ENCODE measurements around the gene DAB1.

The DAB1 gene

GRCh38 chr1:57249511-57249910, 174.3 kb downstream of the DAB1 start:
- Histone ChIP-seq H3K27ac (ENCODE audit: extremely low read depth, low read depth, low read length) (no peak overlapping the region), H3K4me1 (ENCODE audit: control insufficient read depth, insufficient read depth, low read length) (no peaks in the 10 kb centered on the region), H3K9me3 (ENCODE audit: control insufficient read depth, insufficient read depth, low read depth, low read length) (no peaks in the 10 kb centered on the region), H3K4me3 (ENCODE audit: low read depth, low read length) (no peak overlapping the region), H3K36me3 (ENCODE audit: control insufficient read depth in 2 of 2, insufficient read depth in 1 of 2, low read length in 2 of 2) (no peaks in the 10 kb centered on the region)
- POLR2A ChIA-PET, result no interaction called here
- TF ChIP-seq ZNF585B (tag by site-specific recombination; IDR thresholded peaks at IDR 0.05), result no peak
- TF ChIP-seq YY1 (tag by site-specific recombination; IDR thresholded peaks at IDR 0.05), result no peak
- CTCF ChIA-PET, result no interaction called here

- ChIA-PET CTCF (no interaction called here), POLR2A (no interaction called here)
- Histone ChIP-seq H3K27ac (ENCODE audit: extremely low read depth, low read depth, low read length) (no peak overlapping the region), H3K4me3 (ENCODE audit: low read depth, low read length) (no peak overlapping the region), H3K9me3 (ENCODE audit: control insufficient read depth, insufficient read depth, low read depth, low read length) (no peaks in the 10 kb centered on the region), H3K36me3 (ENCODE audit: control insufficient read depth in 2 of 2, insufficient read depth in 1 of 2, low read length in 2 of 2) (no peaks in the 10 kb centered on the region), H3K4me1 (ENCODE audit: control insufficient read depth, insufficient read depth, low read length) (no peaks in the 10 kb centered on the region)
- TF ChIP-seq ZNF211 (tag by site-specific recombination; IDR thresholded peaks at IDR 0.05; ENCODE audit: low read depth) (no peak), TCF7L2 (IDR thresholded peaks at IDR 0.05; ENCODE audit: borderline replicate concordance, low read depth, low read length) (no peak), ZNF664 (tag by site-specific recombination; IDR thresholded peaks at IDR 0.05) (no peak), HOXC10 (CRISPR knock-in tag; IDR thresholded peaks at IDR 0.05) (no peak), ZNF239 (tag by site-specific recombination; IDR thresholded peaks at IDR 0.05) (no peak), ZNF596 (tag by site-specific recombination; IDR thresholded peaks at IDR 0.05) (no peak), ZBTB11 (tag by site-specific recombination; conservative IDR thresholded peaks at IDR 0.05; ENCODE audit: low read depth) (no peak), ZNF184 (tag by site-specific recombination; IDR thresholded peaks at IDR 0.05) (no peak), KLF16 (tag by site-specific recombination; IDR thresholded peaks at IDR 0.05) (no peak), SP7 (tag by site-specific recombination; IDR thresholded peaks at IDR 0.05) (no peak), ZNF544 (tag by site-specific recombination; IDR thresholded peaks at IDR 0.05) (no peak)
These were observed 175.0 kb downstream of the DAB1 start for GRCh38 chr1:57248830-57249229.

GRCh38 chr1:57238233-57238781, 185.6 kb downstream of the DAB1 start:
- POLR2A ChIA-PET, result no interaction called here
- no peak overlapping the region for H3K27ac ChIP-seq (ENCODE audit: extremely low read depth, low read depth, low read length)
- H3K9me3 ChIP-seq (ENCODE audit: control insufficient read depth, insufficient read depth, low read depth, low read length), result no peaks in the 10 kb centered on the region
- CTCF ChIA-PET, result no interaction called here
- H3K4me3 ChIP-seq (ENCODE audit: low read depth, low read length), result no peak overlapping the region
- no peaks in the 10 kb centered on the region for H3K36me3 ChIP-seq (ENCODE audit: control insufficient read depth in 2 of 2, insufficient read depth in 1 of 2, low read length in 2 of 2)
- TF ChIP-seq ZSCAN5A (tag by site-specific recombination; IDR thresholded peaks at IDR 0.05), result no peak
- TF ChIP-seq ZNF354C (tag by site-specific recombination; IDR thresholded peaks at IDR 0.05; ENCODE audit: borderline replicate concordance, low read depth), result no peak
- peak; percentile 24; the same call in 1 of the 2 replicates for TF ChIP-seq ATF2 (tag by site-specific recombination; IDR thresholded peaks at IDR 0.05; ENCODE audit: low read depth)
- H3K4me1 ChIP-seq (ENCODE audit: control insufficient read depth, insufficient read depth, low read length), result no peaks in the 10 kb centered on the region
